Upper lobe of left lung (tissue), 6 donors: ENCODE measurements around the gene ATP6V1A. TPM values are rescaled to one million over a fixed set of nuclear protein-coding genes. Genes with fewer than 3 reads are reported as not detected.

Experiments used
- ATAC-seq, 2 donors: fragments of 200-7000 bp; cut with Tn5 transposase; one replicate each; pipeline ENCODE4 v1.9.1; 2022; ENCODE audit warnings: mild to moderate bottlenecking in 2 of 2, moderate library complexity in 2 of 2; ENCODE audit not compliant: low FRiP score in 2 of 2
- DNase-seq, 2 donors: peaks; one replicate each; pipeline ENCODE4 v3.0.0-alpha.2; 2019 to 2020
- H3K27ac ChIP-seq, 4 donors: fragments of 200-600 bp; sonication (generic); one replicate each; pipeline ENCODE4 v1.5.1; 2016 to 2019
- H3K27me3 ChIP-seq, 4 donors: fragments of 200-600 bp; sonication (generic); one replicate each; pipeline ENCODE4 v1.5.1; 2017 to 2019
- H3K36me3 ChIP-seq, 4 donors: fragments of 200-600 bp; sonication (generic); one replicate each; pipeline ENCODE4 v1.5.1; 2016 to 2019
- H3K4me1 ChIP-seq, 4 donors: fragments of 200-600 bp; sonication (generic); one replicate each; pipeline ENCODE4 v1.5.1; 2018 to 2019
- H3K4me3 ChIP-seq, 4 donors: fragments of 200-600 bp; sonication (generic); one replicate each; pipeline ENCODE4 v1.5.1; 2017 to 2019; ENCODE audit warnings: mild to moderate bottlenecking in 2 of 4, moderate library complexity in 1 of 4
- H3K9me3 ChIP-seq, 4 donors: fragments of 200-600 bp; sonication (generic); one replicate each; pipeline ENCODE4 v1.5.1; 2018 to 2019
- CTCF ChIP-seq, 6 experiments: fragments of 450-650 bp in 4 of 6; fragments of 200-600 bp in 2 of 6; sonication (generic) in 2 of 6; IDR thresholded peaks; one replicate each; pipeline ENCODE4 v1.5.1; 2016 to 2019; ENCODE audit warnings: antibody characterized with exemption in 6 of 6
- EP300 ChIP-seq, 4 donors: sonication (generic); formaldehyde crosslinking; IDR thresholded peaks; one replicate each; pipeline ENCODE4 v1.5.1; 2017; ENCODE audit warnings: antibody characterized with exemption in 4 of 4, control low read depth in 2 of 4
- POLR2A ChIP-seq, 4 donors: fragments of 450-650 bp; IDR thresholded peaks; one replicate each; pipeline ENCODE4 v1.5.1; 2016 to 2017; ENCODE audit warnings: antibody characterized with exemption in 4 of 4, mild to moderate bottlenecking in 2 of 4
- POLR2AphosphoS5 ChIP-seq, 2 donors: sonication (generic); formaldehyde crosslinking; IDR thresholded peaks; one replicate each; pipeline ENCODE4 v1.5.1; 2017; ENCODE audit warnings: antibody characterized with exemption in 2 of 2
- whole genome bisulfite sequencing, 2 donors: methylation state at CpG; one replicate each; pipeline ENCODE4 v1.1.5; 2017 to 2018; 5-methylcytosine and 5-hydroxymethylcytosine counted together
- total RNA-seq, 6 donors: library from RNA; depleted of rRNA in 4 of 6; stranded (reverse); fragments of >200 nt in 4 of 6; gene quantifications; one replicate each; pipeline versions ENCODE4 v1.1.0 to v1.2.1, GENCODE V29; 2016 to 2021
- donor health status: DM: no; HTN: no; CAD: no; lungs with moderate emphysema.
- donor health status: DM: no; HTN: yes; CAD: no; lungs with severe emphysema.

Gene ATP6V1A
- total RNA-seq, 6 donors from 2014 or later, result 17.9 to 94.8 (median 66.6) TPM

- no peak overlapping the region for H3K27ac ChIP-seq
- ATAC-seq, result no peak
- H3K27me3 ChIP-seq, result no peaks in the 10 kb centered on the region
- TF ChIP-seq POLR2A (IDR thresholded peaks at IDR 0.05), result no peak
- TF ChIP-seq EP300 (IDR thresholded peaks at IDR 0.05), result no peak
- no peak for TF ChIP-seq POLR2AphosphoS5 (IDR thresholded peaks at IDR 0.05)
- no peak for TF ChIP-seq CTCF (IDR thresholded peaks at IDR 0.05)
- DNase-seq, result no peak
- H3K4me1 ChIP-seq, result peaks cover 11 to 19% (median 14%) of the 10 kb centered on the region in 4 donors
- H3K9me3 ChIP-seq, result peaks cover 0 to 2% (median under 1%) of the 10 kb centered on the region in 4 donors
- H3K4me3 ChIP-seq, result no peak overlapping the region
- WGBS, 2 donors, result 69 to 75% methylated on average over 4 of the region's 4 CpGs
- H3K36me3 ChIP-seq, result no peaks in the 10 kb centered on the region
These were observed 6.6 kb downstream of the ATP6V1A start for GRCh38 chr3:113753376-113753985.

- ATAC-seq (peak in 1 of 2 donors; percentile 53), DNase-seq (no peak)
- no peaks in the 10 kb centered on the region for H3K36me3 ChIP-seq
- 77 to 83% methylated on average over 5 of the region's 5 CpGs for WGBS, 2 donors
- H3K4me1 ChIP-seq, result peaks cover 3 to 8% (median 7%) of the 10 kb centered on the region in 4 donors
- H3K4me3 ChIP-seq, result no peak overlapping the region
- no peak for TF ChIP-seq CTCF (IDR thresholded peaks at IDR 0.05)
- TF ChIP-seq POLR2AphosphoS5 (IDR thresholded peaks at IDR 0.05), result no peak
- no peak for TF ChIP-seq POLR2A (IDR thresholded peaks at IDR 0.05)
- TF ChIP-seq EP300 (IDR thresholded peaks at IDR 0.05), result no peak
- H3K9me3 ChIP-seq, result peaks cover 0 to 3% (median 1%) of the 10 kb centered on the region in 4 donors
- no peaks in the 10 kb centered on the region for H3K27me3 ChIP-seq
- H3K27ac ChIP-seq, result no peak overlapping the region
These were observed 7.8 kb downstream of the ATP6V1A start for GRCh38 chr3:113754494-113755159.

GRCh38 chr3:113758389-113759024 is 11.7 kb downstream of the ATP6V1A start:
- 100% methylated on average over 1 of the region's 1 CpG for WGBS, 2 donors
- no peak for ATAC-seq
- no peak for TF ChIP-seq POLR2AphosphoS5 (IDR thresholded peaks at IDR 0.05)
- no peak for TF ChIP-seq EP300 (IDR thresholded peaks at IDR 0.05)
- no peak for TF ChIP-seq CTCF (IDR thresholded peaks at IDR 0.05)
- TF ChIP-seq POLR2A (IDR thresholded peaks at IDR 0.05), result no peak
- Histone ChIP-seq H3K4me1 (peaks cover 0 to 8% (median 5%) of the 10 kb centered on the region in 4 donors), H3K4me3 (no peak overlapping the region), H3K36me3 (no peaks in the 10 kb centered on the region), H3K27me3 (no peaks in the 10 kb centered on the region), H3K27ac (no peak overlapping the region), H3K9me3 (peaks cover 0 to 3% (median 1%) of the 10 kb centered on the region in 4 donors)
- DNase-seq, result no peak

- no peaks in the 10 kb centered on the region for H3K27me3 ChIP-seq
- no peak for DNase-seq
- WGBS, 2 donors, result 85 to 95% methylated on average over 2 of the region's 2 CpGs
- no peak overlapping the region for H3K4me3 ChIP-seq
- TF ChIP-seq CTCF (IDR thresholded peaks at IDR 0.05) (no peak), EP300 (IDR thresholded peaks at IDR 0.05) (no peak)
- no peak for ATAC-seq
- no peak overlapping the region for H3K27ac ChIP-seq
- H3K9me3 ChIP-seq, result no peaks in the 10 kb centered on the region
- H3K4me1 ChIP-seq, result no peaks in the 10 kb centered on the region
- no peaks in the 10 kb centered on the region for H3K36me3 ChIP-seq
These were observed 17.9 kb downstream of the ATP6V1A start for GRCh38 chr3:113764698-113765097.
